A549 treated with Hydrocortisone at 1 μM for 4 hours (cell line): Measurements from ENCODE around the gene SERF1A. TPM values are rescaled to one million over a fixed set of nuclear protein-coding genes. Genes with fewer than 3 reads are reported as not detected.

ENCODE experiments used
- total RNA-seq: library from RNA; stranded (reverse); fragments of 200-300 nt; extraction: Qiagen RNA extraction; gene quantifications from 5 replicates; pipeline ENCODE4 v1.2.3, GENCODE V29; 2022

SERF1A gene
- total RNA-seq = 0.58 to 2.2 TPM (median 1.2 TPM) in 5 replicates

GRCh38 chr5:70900533-70901271, at the start of gene SERF1A:
Gene SERF1A (plus strand): TSS chr5:70900669. CDS start chr5:70900870, 201 bp downstream.

Other genes starting within 250 kb of the SERF1A start
- 44.8 to 55.7 TPM (median 53.6 TPM) in 5 replicates for gene SMN1, start 24.4 kb downstream of the SERF1A start, total RNA-seq
- 0.35 to 0.48 TPM (median 0.45 TPM) in 5 replicates for gene NAIP, start 124.7 kb downstream of the SERF1A start, total RNA-seq
- gene GTF2H2, start 167.0 kb downstream of the SERF1A start, total RNA-seq = 9.0 to 14.1 TPM (median 9.5 TPM) in 5 replicates